Activated T-helper 17 cell treated with anti-CD3 and anti-CD28 coated beads, Interleukin-2, amount 50 U/mL, for 72 hours (primary cell): ENCODE measurements around the gene DBR1. TPM values are rescaled to one million over a fixed set of nuclear protein-coding genes. Genes with fewer than 3 reads are reported as not detected.

Experiments used
- ATAC-seq: fragments of 150-1000 bp; cut with Tn5 transposase; replicated peaks from 2 replicates; pipeline ENCODE4 v1.10.0; 2021; ENCODE audit warnings: mild to moderate bottlenecking, moderate library complexity
- H3K27ac Mint-ChIP-seq: one replicate; pipeline ENCODE4 v1.8.0; 2022; ENCODE audit warnings: mixed read lengths
- H3K27me3 Mint-ChIP-seq: one replicate; pipeline ENCODE4 v1.8.0; 2022; ENCODE audit warnings: mixed read lengths
- H3K36me3 Mint-ChIP-seq: one replicate; pipeline ENCODE4 v1.8.0; 2022; ENCODE audit warnings: low read depth, mild to moderate bottlenecking, mixed read lengths
- H3K4me1 Mint-ChIP-seq: one replicate; pipeline ENCODE4 v1.8.0; 2022; ENCODE audit warnings: mixed read lengths
- H3K4me3 Mint-ChIP-seq: one replicate; pipeline ENCODE4 v1.8.0; 2022; ENCODE audit warnings: mild to moderate bottlenecking, mixed read lengths
- H3K9me3 Mint-ChIP-seq: one replicate; pipeline ENCODE4 v1.8.0; 2022; ENCODE audit warnings: mixed read lengths
- total RNA-seq, 2 donors: library from RNA; stranded (reverse); gene quantifications; one replicate each; pipeline ENCODE4 v1.2.3, GENCODE V29; 2022

DBR1 gene
- total RNA-seq, 2 donors from 2014 or later: 21.2 to 28.6 TPM

DNA sequence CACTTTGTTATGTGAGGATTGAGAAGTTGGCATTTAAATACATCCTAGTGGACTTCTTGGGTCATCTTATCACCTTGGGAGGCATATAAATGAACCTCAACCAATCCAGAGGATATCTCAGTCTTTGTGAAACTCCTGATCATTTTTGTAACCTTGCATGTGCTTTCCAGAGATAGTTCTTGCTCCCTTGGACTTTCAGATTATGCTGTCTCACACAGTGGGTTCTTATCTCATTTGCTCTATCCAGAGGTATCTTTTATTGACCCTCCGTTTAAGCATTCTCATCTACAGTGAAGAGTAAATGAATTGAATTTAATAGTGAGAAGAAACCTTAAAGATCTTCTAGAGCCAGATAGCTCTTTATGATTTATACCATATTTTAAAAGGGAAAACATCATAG lies 22.8 kb upstream of the DBR1 start:
- Mint-ChIP-seq H3K4me3 (no peak overlapping the region), H3K36me3 (peaks cover 10% of the 10 kb centered on the region), H3K4me1 (peaks cover 11% of the 10 kb centered on the region), H3K27me3 (no peaks in the 10 kb centered on the region), H3K27ac (no peak overlapping the region), H3K9me3 (no peaks in the 10 kb centered on the region)
- ATAC-seq: no peak

DNA sequence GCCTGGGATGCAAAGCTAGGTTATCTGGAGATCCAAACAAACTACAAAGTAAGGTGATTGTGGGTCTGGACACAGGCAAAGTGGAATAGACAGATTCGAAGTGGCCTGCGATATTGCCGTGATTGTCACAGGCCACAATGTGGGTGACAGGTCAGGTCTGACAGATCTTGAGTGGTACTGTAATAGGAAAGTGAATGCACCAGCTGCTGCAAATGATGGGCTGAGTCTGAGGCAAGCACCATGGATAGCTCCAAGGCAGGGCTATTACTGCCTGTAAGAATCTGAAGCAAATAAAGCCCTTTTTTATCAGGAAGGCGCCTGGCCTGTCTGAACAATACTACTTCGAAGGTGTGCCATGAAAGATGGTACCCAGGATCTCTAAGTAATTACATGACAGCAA lies 22.3 kb upstream of the DBR1 start:
- no peaks in the 10 kb centered on the region for H3K9me3 Mint-ChIP-seq
- H3K27me3 Mint-ChIP-seq: no peaks in the 10 kb centered on the region
- peaks cover 10% of the 10 kb centered on the region for H3K36me3 Mint-ChIP-seq
- no peak overlapping the region for H3K4me3 Mint-ChIP-seq
- peaks cover 11% of the 10 kb centered on the region for H3K4me1 Mint-ChIP-seq
- H3K27ac Mint-ChIP-seq: no peak overlapping the region
- ATAC-seq: no peak

GRCh38 chr3:138196023-138196422 lies 21.3 kb upstream of the DBR1 start:
- Mint-ChIP-seq H3K27ac (no peak overlapping the region), H3K36me3 (peaks cover 17% of the 10 kb centered on the region), H3K4me3 (no peak overlapping the region), H3K4me1 (peaks cover 17% of the 10 kb centered on the region), H3K9me3 (no peaks in the 10 kb centered on the region), H3K27me3 (no peaks in the 10 kb centered on the region)
- ATAC-seq: no peak

DNA sequence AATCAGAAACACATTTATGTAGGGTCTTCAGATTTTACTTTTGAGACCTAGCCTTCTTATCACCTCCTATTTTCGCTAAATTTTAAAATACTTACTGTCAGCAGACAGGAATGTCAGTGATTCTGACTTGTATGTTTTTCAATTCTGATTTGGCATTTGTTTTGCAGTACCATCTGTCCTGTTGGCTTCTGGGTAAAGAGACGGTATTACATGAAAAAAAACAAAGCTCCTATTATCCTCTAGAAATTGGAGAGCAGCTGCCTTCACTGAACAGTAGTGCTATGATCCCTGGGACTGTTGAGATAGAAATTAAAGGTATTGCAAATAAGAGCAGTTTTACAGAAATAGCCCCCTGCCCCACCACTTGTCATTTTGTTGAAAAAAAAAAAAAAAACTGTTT lies 20.8 kb upstream of the DBR1 start:
- H3K4me3 Mint-ChIP-seq: no peak overlapping the region
- peaks cover 21% of the 10 kb centered on the region for H3K4me1 Mint-ChIP-seq
- no peak for ATAC-seq
- H3K27ac Mint-ChIP-seq: no peak overlapping the region
- H3K9me3 Mint-ChIP-seq: no peaks in the 10 kb centered on the region
- no peaks in the 10 kb centered on the region for H3K27me3 Mint-ChIP-seq
- peaks cover 22% of the 10 kb centered on the region for H3K36me3 Mint-ChIP-seq

- ATAC-seq: peak; percentile 44
- no peaks in the 10 kb centered on the region for H3K9me3 Mint-ChIP-seq
- peaks cover 8% of the 10 kb centered on the region for H3K27me3 Mint-ChIP-seq
- peak overlapping the region; percentile 89 for H3K4me3 Mint-ChIP-seq
- H3K4me1 Mint-ChIP-seq: peaks cover 23% of the 10 kb centered on the region
- H3K36me3 Mint-ChIP-seq: peaks cover 13% of the 10 kb centered on the region
- H3K27ac Mint-ChIP-seq: peak overlapping the region; percentile 88
Observed at GRCh38 chr3:138188013-138188730, 13.5 kb upstream of the DBR1 start.

DNA sequence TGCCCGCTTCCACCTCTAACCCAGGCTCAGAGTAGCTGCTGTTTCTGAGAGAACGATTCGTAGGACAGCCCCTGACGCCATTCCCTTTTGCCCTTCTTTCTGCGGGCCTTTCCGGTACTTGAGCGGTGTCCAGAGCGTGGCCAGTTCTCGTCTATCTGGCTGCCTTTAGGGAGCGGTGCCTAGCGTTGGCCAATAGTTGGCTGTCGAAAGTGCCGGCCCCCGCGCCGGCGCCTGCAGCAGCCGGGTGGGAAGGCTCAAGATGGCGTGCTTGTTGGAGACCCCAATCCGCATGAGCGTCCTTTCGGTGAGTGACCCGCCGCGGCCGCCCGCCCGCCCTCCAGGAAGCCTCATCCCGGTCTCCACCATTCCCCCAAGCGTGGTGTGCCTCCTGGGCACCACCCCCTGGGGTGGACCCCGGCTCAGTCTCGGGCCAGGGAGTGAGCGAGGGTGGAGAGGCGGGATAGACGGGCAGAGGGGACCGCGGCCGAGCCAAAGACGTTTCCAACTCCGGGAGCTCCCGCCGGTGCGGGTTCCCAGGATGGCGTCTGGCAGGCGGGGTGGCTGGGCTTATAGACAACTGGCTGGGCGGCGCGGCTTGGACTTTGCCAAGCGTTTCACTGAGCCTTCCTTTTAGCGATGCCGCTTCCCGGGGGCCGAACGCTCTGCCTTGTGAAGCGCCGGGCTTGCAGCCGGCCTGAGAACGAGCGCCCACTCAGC lies 12.7 kb upstream of the DBR1 start, which contains the start of gene ARMC8:
TSS of gene ARMC8 (plus strand) at position 6 of the 717 bp plus-strand sequence. CDS start at position 260, 254 bp downstream.
- peak within 1 kb of the TSS; percentile 89 for H3K4me3 Mint-ChIP-seq
- peak within 1 kb of the TSS; percentile 88 for H3K27ac Mint-ChIP-seq
- peak; percentile 63 for ATAC-seq
- peaks cover 8% of the 10 kb centered on the region for H3K27me3 Mint-ChIP-seq
- H3K9me3 Mint-ChIP-seq: no peaks in the 10 kb centered on the region
- H3K36me3 Mint-ChIP-seq: peaks cover 13% of the 10 kb centered on the region
- H3K4me1 Mint-ChIP-seq: peaks cover 23% of the 10 kb centered on the region

- Mint-ChIP-seq H3K4me1 (peaks cover 23% of the 10 kb centered on the region), H3K36me3 (peaks cover 13% of the 10 kb centered on the region), H3K27me3 (peaks cover 8% of the 10 kb centered on the region), H3K27ac (peak overlapping the region; percentile 82), H3K4me3 (peak overlapping the region; percentile 89), H3K9me3 (no peaks in the 10 kb centered on the region)
- peak; percentile 90 for ATAC-seq
Observed at GRCh38 chr3:138186803-138187295, 12.1 kb upstream of the DBR1 start.

GRCh38 chr3:138186221-138186620 lies 11.5 kb upstream of the DBR1 start:
- Mint-ChIP-seq H3K4me3 (peak overlapping the region; percentile 89), H3K27me3 (peaks cover 8% of the 10 kb centered on the region), H3K9me3 (no peaks in the 10 kb centered on the region), H3K4me1 (peaks cover 18% of the 10 kb centered on the region), H3K36me3 (peaks cover 6% of the 10 kb centered on the region), H3K27ac (peak overlapping the region; percentile 82)
- no peak for ATAC-seq

- H3K4me3 Mint-ChIP-seq: no peak overlapping the region
- H3K36me3 Mint-ChIP-seq: no peaks in the 10 kb centered on the region
- peaks cover 8% of the 10 kb centered on the region for H3K27me3 Mint-ChIP-seq
- no peaks in the 10 kb centered on the region for H3K9me3 Mint-ChIP-seq
- peaks cover 12% of the 10 kb centered on the region for H3K4me1 Mint-ChIP-seq
- no peak overlapping the region for H3K27ac Mint-ChIP-seq
- ATAC-seq: no peak
Observed at GRCh38 chr3:138184994-138185393, 10.3 kb upstream of the DBR1 start.

DNA sequence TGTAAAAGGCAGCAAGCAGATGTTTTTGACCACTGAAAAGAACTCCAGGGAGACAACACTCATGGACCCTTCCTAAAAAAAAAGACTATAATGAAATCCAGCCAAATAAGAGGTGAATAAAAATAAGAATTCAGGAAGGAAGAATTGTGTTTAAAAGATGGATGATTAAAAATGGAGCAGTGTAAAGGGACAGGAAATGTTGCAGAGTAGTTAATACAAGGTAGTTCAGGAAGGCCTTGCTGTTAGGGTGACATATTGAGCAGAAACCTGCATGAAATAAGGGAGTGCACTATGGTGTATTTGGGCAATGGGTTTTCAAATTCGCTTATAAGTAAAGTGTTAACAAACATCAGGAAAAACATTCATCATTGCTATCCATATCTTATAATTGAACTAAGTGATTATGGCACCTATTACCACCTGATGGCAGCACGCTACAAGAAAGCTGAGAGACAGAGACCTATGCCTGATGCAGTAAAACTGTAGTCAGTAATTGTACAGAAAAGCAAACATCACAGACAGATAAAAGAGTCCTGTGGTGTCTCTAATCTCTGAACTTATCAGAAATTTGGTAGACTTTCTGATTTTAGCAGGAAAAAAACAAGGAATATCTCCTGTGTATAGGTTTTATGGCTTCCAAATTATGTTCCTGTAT lies 5.8 kb upstream of the DBR1 start:
- peak; percentile 91 for ATAC-seq
- Mint-ChIP-seq H3K36me3 (no peaks in the 10 kb centered on the region), H3K4me3 (no peak overlapping the region), H3K27me3 (peaks cover 7% of the 10 kb centered on the region), H3K9me3 (no peaks in the 10 kb centered on the region), H3K27ac (no peak overlapping the region), H3K4me1 (no peaks in the 10 kb centered on the region)

- no peak for ATAC-seq
- peaks cover 58% of the 10 kb centered on the region for H3K36me3 Mint-ChIP-seq
- H3K27ac Mint-ChIP-seq: peak overlapping the region; percentile 95
- no peaks in the 10 kb centered on the region for H3K27me3 Mint-ChIP-seq
- no peaks in the 10 kb centered on the region for H3K9me3 Mint-ChIP-seq
- peak overlapping the region; percentile 95 for H3K4me3 Mint-ChIP-seq
- H3K4me1 Mint-ChIP-seq: peaks cover 8% of the 10 kb centered on the region
Observed at GRCh38 chr3:138173769-138174420, 826 bp downstream of the DBR1 start.

DNA sequence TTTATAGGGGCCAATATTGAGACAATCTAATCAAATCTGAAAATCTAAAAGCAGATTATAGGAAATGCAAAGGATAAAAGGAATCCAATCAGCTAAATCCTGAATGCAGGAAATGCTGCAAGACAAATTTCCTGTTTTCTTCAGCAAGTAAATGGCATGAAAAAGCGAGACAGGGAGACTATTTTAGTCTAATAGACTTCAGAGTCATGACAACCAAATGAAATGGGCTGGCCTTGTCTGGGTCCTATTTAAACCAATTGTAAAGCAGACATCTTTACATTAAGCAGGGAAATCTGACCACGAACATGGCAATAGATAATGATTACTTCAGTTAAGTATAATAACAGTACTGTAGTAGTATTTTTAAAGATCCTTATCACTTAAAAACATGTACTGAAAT lies 2.1 kb downstream of the DBR1 start:
- no peaks in the 10 kb centered on the region for H3K9me3 Mint-ChIP-seq
- H3K4me3 Mint-ChIP-seq: peak overlapping the region; percentile 95
- peak overlapping the region; percentile 95 for H3K27ac Mint-ChIP-seq
- peaks cover 70% of the 10 kb centered on the region for H3K36me3 Mint-ChIP-seq
- H3K4me1 Mint-ChIP-seq: peaks cover 8% of the 10 kb centered on the region
- no peaks in the 10 kb centered on the region for H3K27me3 Mint-ChIP-seq
- ATAC-seq: no peak

- H3K9me3 Mint-ChIP-seq: no peaks in the 10 kb centered on the region
- peaks cover 98% of the 10 kb centered on the region for H3K36me3 Mint-ChIP-seq
- ATAC-seq: no peak
- no peaks in the 10 kb centered on the region for H3K4me1 Mint-ChIP-seq
- H3K27me3 Mint-ChIP-seq: no peaks in the 10 kb centered on the region
- H3K27ac Mint-ChIP-seq: no peak overlapping the region
- H3K4me3 Mint-ChIP-seq: no peak overlapping the region
Observed at GRCh38 chr3:138165061-138165460, 9.7 kb downstream of the DBR1 start.

- Mint-ChIP-seq H3K9me3 (peaks cover 4% of the 10 kb centered on the region), H3K27me3 (no peaks in the 10 kb centered on the region), H3K4me1 (no peaks in the 10 kb centered on the region), H3K4me3 (no peak overlapping the region), H3K27ac (no peak overlapping the region), H3K36me3 (peaks cover 28% of the 10 kb centered on the region)
- ATAC-seq: no peak
Observed at GRCh38 chr3:138157743-138158142, 17.0 kb downstream of the DBR1 start.
